LoVo (cell line): ENCODE measurements around the gene LZTS2.

Experiments used
- DNase-seq: peaks from one replicate; pipeline ENCODE4 v3.0.0-alpha.2; 2016; ENCODE audit warnings: low spot score

Gene LZTS2

GRCh38 chr10:100979791-100980272 is 19.8 kb upstream of the LZTS2 start:
- no peak for DNase-seq

GRCh38 chr10:100980311-100980710 is 19.3 kb upstream of the LZTS2 start:
- DNase-seq: no peak

- DNase-seq: no peak
Observed at GRCh38 chr10:100980711-100981110, 18.9 kb upstream of the LZTS2 start.

GRCh38 chr10:100981178-100981772 is 18.3 kb upstream of the LZTS2 start:
- no peak for DNase-seq

GRCh38 chr10:100982916-100983830 is 16.4 kb upstream of the LZTS2 start:
- no peak for DNase-seq

GRCh38 chr10:100983868-100984671 is 15.5 kb upstream of the LZTS2 start:
- no peak for DNase-seq

- DNase-seq: no peak
Observed at GRCh38 chr10:100984672-100985177, 14.9 kb upstream of the LZTS2 start.

- DNase-seq: no peak
Observed at GRCh38 chr10:100985336-100985735, 14.3 kb upstream of the LZTS2 start.

GRCh38 chr10:100986623-100986951 is 13.0 kb upstream of the LZTS2 start:
- no peak for DNase-seq

GRCh38 chr10:100986952-100987684 is 12.5 kb upstream of the LZTS2 start, which contains the start of the genes MRPL43 and TWNK:
TSS of gene MRPL43 (minus strand) at chr10:100987497. CDS start at chr10:100987443, 54 bp downstream.
TSS of gene TWNK (plus strand) at chr10:100987543. CDS start at chr10:100988211, 668 bp downstream.
- DNase-seq: peak; percentile 81

- DNase-seq: no peak
Observed at GRCh38 chr10:100987685-100988049, 11.9 kb upstream of the LZTS2 start.

GRCh38 chr10:100988166-100988565 is 11.4 kb upstream of the LZTS2 start:
- no peak for DNase-seq

GRCh38 chr10:100989088-100989487 is 10.5 kb upstream of the LZTS2 start:
- no peak for DNase-seq

GRCh38 chr10:100993986-100994708 is 5.5 kb upstream of the LZTS2 start:
- no peak for DNase-seq

- no peak for DNase-seq
Observed at GRCh38 chr10:100995181-100995580, 4.4 kb upstream of the LZTS2 start.

- peak; percentile 42 for DNase-seq
Observed at GRCh38 chr10:100996678-100997359, 2.8 kb upstream of the LZTS2 start.

GRCh38 chr10:100997360-100998182 is 2.0 kb upstream of the LZTS2 start:
- DNase-seq: peak; percentile 77

GRCh38 chr10:100998183-100998990 is 1.2 kb upstream of the LZTS2 start:
- peak; percentile 74 for DNase-seq
